C4-2B (cell line): ENCODE results near the gene HEXD.

Experiments
- ZFX ChIP-seq: fragments of 450-650 bp; IDR thresholded peaks from 2 replicates; pipeline ENCODE4 v1.6.1; 2017
- TF ChIP-seq, protein P1 (sequence below): fragments of 450-650 bp; conservative IDR thresholded peaks from 2 replicates; pipeline ENCODE4 v1.5.1; 2017; ENCODE audit warnings: mild to moderate bottlenecking

DNA sequence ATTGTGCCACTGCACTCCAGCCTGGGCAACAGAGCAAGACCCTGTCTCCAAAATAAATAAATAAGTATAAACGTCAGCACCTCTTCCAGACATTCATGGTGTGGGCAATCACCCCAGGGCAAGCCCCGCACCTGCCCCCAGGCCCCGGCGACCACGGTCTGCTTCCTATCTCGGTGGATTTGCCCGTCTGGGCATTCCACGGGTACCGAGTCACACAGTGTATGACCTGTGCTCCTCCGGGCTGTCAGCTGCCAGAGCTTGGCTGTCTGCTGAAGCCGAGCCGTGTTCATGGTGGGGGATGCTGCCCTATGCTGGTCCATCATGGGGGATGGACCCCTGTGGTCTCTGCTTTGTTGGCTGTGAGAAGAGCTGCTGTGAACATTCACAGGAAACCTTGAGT is 17.0 kb downstream of the HEXD start:
- TF ChIP-seq, protein P1, sequence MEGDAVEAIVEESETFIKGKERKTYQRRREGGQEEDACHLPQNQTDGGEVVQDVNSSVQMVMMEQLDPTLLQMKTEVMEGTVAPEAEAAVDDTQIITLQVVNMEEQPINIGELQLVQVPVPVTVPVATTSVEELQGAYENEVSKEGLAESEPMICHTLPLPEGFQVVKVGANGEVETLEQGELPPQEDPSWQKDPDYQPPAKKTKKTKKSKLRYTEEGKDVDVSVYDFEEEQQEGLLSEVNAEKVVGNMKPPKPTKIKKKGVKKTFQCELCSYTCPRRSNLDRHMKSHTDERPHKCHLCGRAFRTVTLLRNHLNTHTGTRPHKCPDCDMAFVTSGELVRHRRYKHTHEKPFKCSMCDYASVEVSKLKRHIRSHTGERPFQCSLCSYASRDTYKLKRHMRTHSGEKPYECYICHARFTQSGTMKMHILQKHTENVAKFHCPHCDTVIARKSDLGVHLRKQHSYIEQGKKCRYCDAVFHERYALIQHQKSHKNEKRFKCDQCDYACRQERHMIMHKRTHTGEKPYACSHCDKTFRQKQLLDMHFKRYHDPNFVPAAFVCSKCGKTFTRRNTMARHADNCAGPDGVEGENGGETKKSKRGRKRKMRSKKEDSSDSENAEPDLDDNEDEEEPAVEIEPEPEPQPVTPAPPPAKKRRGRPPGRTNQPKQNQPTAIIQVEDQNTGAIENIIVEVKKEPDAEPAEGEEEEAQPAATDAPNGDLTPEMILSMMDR: no peak
- no peak for TF ChIP-seq ZFX
